CD4-positive, alpha-beta T cell treated with Interleukin-21 for 1 hour (primary cell): ENCODE measurements around the gene CAMK2G.

Experiments used
- DNase-seq: peaks from one replicate; pipeline ENCODE4 v3.0.0-alpha.2; 2020

Gene CAMK2G

GRCh38 chr10:73859784-73860491 lies 14.4 kb downstream of the CAMK2G start:
- DNase-seq: no peak

GRCh38 chr10:73859428-73859783 lies 14.9 kb downstream of the CAMK2G start:
- DNase-seq: peak; percentile 61

GRCh38 chr10:73858750-73859427 lies 15.5 kb downstream of the CAMK2G start:
- DNase-seq: no peak

GRCh38 chr10:73858013-73858708 lies 16.2 kb downstream of the CAMK2G start:
- DNase-seq: no peak

- DNase-seq: no peak
Observed at GRCh38 chr10:73857446-73857845, 16.9 kb downstream of the CAMK2G start.

- no peak for DNase-seq
Observed at GRCh38 chr10:73856261-73856660, 18.1 kb downstream of the CAMK2G start.

- no peak for DNase-seq
Observed at GRCh38 chr10:73855413-73855812, 18.9 kb downstream of the CAMK2G start.

GRCh38 chr10:73854310-73854709 lies 20.0 kb downstream of the CAMK2G start:
- DNase-seq: no peak

- no peak for DNase-seq
Observed at GRCh38 chr10:73853196-73853595, 21.2 kb downstream of the CAMK2G start.

- no peak for DNase-seq
Observed at GRCh38 chr10:73850863-73851461, 23.4 kb downstream of the CAMK2G start.

GRCh38 chr10:73850211-73850610 lies 24.1 kb downstream of the CAMK2G start:
- no peak for DNase-seq

GRCh38 chr10:73848821-73849489 lies 25.4 kb downstream of the CAMK2G start:
- peak; percentile 92 for DNase-seq

GRCh38 chr10:73847031-73847430 lies 27.3 kb downstream of the CAMK2G start:
- DNase-seq: no peak

- no peak for DNase-seq
Observed at GRCh38 chr10:73843261-73843660, 31.1 kb downstream of the CAMK2G start.

GRCh38 chr10:73842349-73842748 lies 32.0 kb downstream of the CAMK2G start:
- DNase-seq: no peak

GRCh38 chr10:73841526-73842285 lies 32.6 kb downstream of the CAMK2G start:
- no peak for DNase-seq

- DNase-seq: no peak
Observed at GRCh38 chr10:73841061-73841421, 33.3 kb downstream of the CAMK2G start.

- no peak for DNase-seq
Observed at GRCh38 chr10:73840403-73841060, 33.8 kb downstream of the CAMK2G start.

GRCh38 chr10:73840056-73840402 lies 34.3 kb downstream of the CAMK2G start:
- no peak for DNase-seq

- no peak for DNase-seq
Observed at GRCh38 chr10:73839276-73839966, 34.9 kb downstream of the CAMK2G start.

- DNase-seq: no peak
Observed at GRCh38 chr10:73838827-73839226, 35.5 kb downstream of the CAMK2G start.
